ENCODE measurements around the gene XYLT1.

- TF ChIP-seq ZBTB21 (tag by site-specific recombination; IDR thresholded peaks at IDR 0.05) (no peak), KLF9 (tag by site-specific recombination; IDR thresholded peaks at IDR 0.05; ENCODE audit: low read depth) (no peak), YY1 (tag by site-specific recombination; IDR thresholded peaks at IDR 0.05) (no peak), REST (tag by site-specific recombination; IDR thresholded peaks at IDR 0.05) (no peak), ZNF175 (tag by site-specific recombination; IDR thresholded peaks at IDR 0.05) (no peak)
These were observed 62.5 kb downstream of the XYLT1 start for GRCh38 chr16:17408296-17408695.

Measured in HEK293 (cell line).